Right lung (tissue), 5 donors: ENCODE measurements around the gene LYL1. TPM values are rescaled to one million over a fixed set of nuclear protein-coding genes. Genes with fewer than 3 reads are reported as not detected.

Experiments
- DNase-seq, 2 donors: peaks; one replicate each; pipeline ENCODE4 v3.0.0-alpha.2; 2013
- polyA plus RNA-seq, 5 donors: library from polyadenylated mRNA; unstranded; fragments of 120-200 nt; gene quantifications; one replicate each; pipeline versions ENCODE4 v1.2.1 to v1.2.3, GENCODE V29; 2013; ENCODE audit warnings: inconsistent platforms in 1 of 5, low replicate concordance in 1 of 5; ENCODE audit not compliant: insufficient read length in 5 of 5, insufficient read depth in 1 of 5

Gene LYL1
- polyA plus RNA-seq, 5 donors, result 6.2 to 13.5 (median 6.8) TPM

- DNase-seq, result no peak
Observed at GRCh38 chr19:13094771-13095392, 7.8 kb downstream of the LYL1 start.

GRCh38 chr19:13094106-13094504 is 8.6 kb downstream of the LYL1 start:
- DNase-seq, result no peak

GRCh38 chr19:13093407-13094105 is 9.1 kb downstream of the LYL1 start:
- DNase-seq, result peak in 1 of 2 donors; percentile 75

GRCh38 chr19:13092606-13093235 is 9.9 kb downstream of the LYL1 start:
- DNase-seq, result no peak

- DNase-seq, result no peak
Observed at GRCh38 chr19:13092158-13092543, 10.5 kb downstream of the LYL1 start.

- DNase-seq, result peak; percentile 90 to 91
Observed at GRCh38 chr19:13091400-13092157, 11.1 kb downstream of the LYL1 start.

GRCh38 chr19:13090511-13091231 is 12.0 kb downstream of the LYL1 start:
- no peak for DNase-seq

GRCh38 chr19:13089857-13090507 is 12.7 kb downstream of the LYL1 start:
- DNase-seq, result no peak

GRCh38 chr19:13089139-13089856 is 13.4 kb downstream of the LYL1 start:
- DNase-seq, result no peak

- no peak for DNase-seq
Observed at GRCh38 chr19:13087795-13088537, 14.7 kb downstream of the LYL1 start.

GRCh38 chr19:13087295-13087694 is 15.4 kb downstream of the LYL1 start:
- no peak for DNase-seq

GRCh38 chr19:13086341-13086740 is 16.3 kb downstream of the LYL1 start:
- DNase-seq, result no peak

GRCh38 chr19:13085666-13086065 is 17.0 kb downstream of the LYL1 start:
- no peak for DNase-seq

- DNase-seq, result no peak
Observed at GRCh38 chr19:13083627-13084026, 19.0 kb downstream of the LYL1 start.

GRCh38 chr19:13083008-13083404 is 19.7 kb downstream of the LYL1 start:
- DNase-seq, result no peak

GRCh38 chr19:13082192-13083007 is 20.3 kb downstream of the LYL1 start:
- no peak for DNase-seq

- no peak for DNase-seq
Observed at GRCh38 chr19:13079542-13079986, 23.1 kb downstream of the LYL1 start.

- DNase-seq, result no peak
Observed at GRCh38 chr19:13078897-13079541, 23.6 kb downstream of the LYL1 start.
